Measurements from ENCODE around the gene CDKL4. TPM values are rescaled to one million over a fixed set of nuclear protein-coding genes. Genes with fewer than 3 reads are reported as not detected.

CDKL4 gene
- total and polyA plus RNA-seq, 2 of the 13 experiments (the other 11 are each of a cell fraction or from before 2014, with no cell fraction given) = 0.29 to 0.50 TPM

DNA sequence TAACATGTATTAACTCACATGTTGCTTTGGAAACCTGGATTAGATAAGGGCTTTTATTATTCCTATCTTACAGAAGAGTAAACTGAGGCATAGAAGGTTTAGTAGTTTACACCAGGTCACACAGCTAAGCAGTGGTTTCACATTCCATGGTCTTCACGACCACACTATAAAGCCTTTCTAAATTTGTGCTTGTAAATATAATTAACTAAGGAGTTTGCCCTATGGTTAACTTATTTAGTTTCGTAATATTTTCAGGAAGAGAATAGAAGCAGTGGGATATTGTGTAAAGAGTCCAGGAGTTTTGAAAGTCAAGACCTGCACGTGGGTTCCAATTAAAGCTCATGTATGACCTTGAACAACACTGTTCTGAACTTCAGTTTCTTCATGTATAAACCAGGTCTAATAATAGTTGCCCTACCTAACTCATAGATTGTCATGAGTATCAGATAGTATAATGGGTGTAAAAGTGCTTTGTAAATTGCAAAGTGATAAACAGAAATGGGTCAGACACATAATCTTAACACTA is 103.4 kb downstream of the CDKL4 start (continued):
- TF ChIP-seq, protein P1, sequence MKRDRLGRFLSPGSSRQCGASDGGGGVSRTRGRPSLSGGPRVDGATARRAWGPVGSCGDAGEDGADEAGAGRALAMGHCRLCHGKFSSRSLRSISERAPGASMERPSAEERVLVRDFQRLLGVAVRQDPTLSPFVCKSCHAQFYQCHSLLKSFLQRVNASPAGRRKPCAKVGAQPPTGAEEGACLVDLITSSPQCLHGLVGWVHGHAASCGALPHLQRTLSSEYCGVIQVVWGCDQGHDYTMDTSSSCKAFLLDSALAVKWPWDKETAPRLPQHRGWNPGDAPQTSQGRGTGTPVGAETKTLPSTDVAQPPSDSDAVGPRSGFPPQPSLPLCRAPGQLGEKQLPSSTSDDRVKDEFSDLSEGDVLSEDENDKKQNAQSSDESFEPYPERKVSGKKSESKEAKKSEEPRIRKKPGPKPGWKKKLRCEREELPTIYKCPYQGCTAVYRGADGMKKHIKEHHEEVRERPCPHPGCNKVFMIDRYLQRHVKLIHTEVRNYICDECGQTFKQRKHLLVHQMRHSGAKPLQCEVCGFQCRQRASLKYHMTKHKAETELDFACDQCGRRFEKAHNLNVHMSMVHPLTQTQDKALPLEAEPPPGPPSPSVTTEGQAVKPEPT (CRISPR knock-in tag; IDR thresholded peaks at IDR 0.05; ENCODE audit: low read depth) = no peak
- TF ChIP-seq, protein P2, sequence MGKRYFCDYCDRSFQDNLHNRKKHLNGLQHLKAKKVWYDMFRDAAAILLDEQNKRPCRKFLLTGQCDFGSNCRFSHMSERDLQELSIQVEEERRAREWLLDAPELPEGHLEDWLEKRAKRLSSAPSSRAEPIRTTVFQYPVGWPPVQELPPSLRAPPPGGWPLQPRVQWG (CRISPR knock-in tag; IDR thresholded peaks at IDR 0.05; ENCODE audit: borderline replicate concordance, low read depth) = no peak
- TF ChIP-seq ATRX (CRISPR knock-in tag; IDR thresholded peaks at IDR 0.05; ENCODE audit: borderline replicate concordance) = no peak
- TF ChIP-seq CBX2 (IDR thresholded peaks at IDR 0.05; ENCODE audit: low read depth, low read length) = no peak
- no peak for TF ChIP-seq CBX2 (CRISPR knock-in tag; IDR thresholded peaks at IDR 0.05; ENCODE audit: low read depth)
- no peak for TF ChIP-seq GFI1 (CRISPR knock-in tag; IDR thresholded peaks at IDR 0.05; ENCODE audit: borderline replicate concordance)
- TF ChIP-seq ZIK1 (CRISPR knock-in tag; IDR thresholded peaks at IDR 0.05; ENCODE audit: borderline replicate concordance, low read depth) = no peak
- TF ChIP-seq ZNF460 (CRISPR knock-in tag; IDR thresholded peaks at IDR 0.05; ENCODE audit: borderline replicate concordance) = no peak
- TF ChIP-seq DNMT1 (CRISPR knock-in tag; IDR thresholded peaks at IDR 0.05) = no peak
- TF ChIP-seq NAIF1 (CRISPR knock-in tag; IDR thresholded peaks at IDR 0.05; ENCODE audit: borderline replicate concordance) = no peak
- TF ChIP-seq, protein P3, sequence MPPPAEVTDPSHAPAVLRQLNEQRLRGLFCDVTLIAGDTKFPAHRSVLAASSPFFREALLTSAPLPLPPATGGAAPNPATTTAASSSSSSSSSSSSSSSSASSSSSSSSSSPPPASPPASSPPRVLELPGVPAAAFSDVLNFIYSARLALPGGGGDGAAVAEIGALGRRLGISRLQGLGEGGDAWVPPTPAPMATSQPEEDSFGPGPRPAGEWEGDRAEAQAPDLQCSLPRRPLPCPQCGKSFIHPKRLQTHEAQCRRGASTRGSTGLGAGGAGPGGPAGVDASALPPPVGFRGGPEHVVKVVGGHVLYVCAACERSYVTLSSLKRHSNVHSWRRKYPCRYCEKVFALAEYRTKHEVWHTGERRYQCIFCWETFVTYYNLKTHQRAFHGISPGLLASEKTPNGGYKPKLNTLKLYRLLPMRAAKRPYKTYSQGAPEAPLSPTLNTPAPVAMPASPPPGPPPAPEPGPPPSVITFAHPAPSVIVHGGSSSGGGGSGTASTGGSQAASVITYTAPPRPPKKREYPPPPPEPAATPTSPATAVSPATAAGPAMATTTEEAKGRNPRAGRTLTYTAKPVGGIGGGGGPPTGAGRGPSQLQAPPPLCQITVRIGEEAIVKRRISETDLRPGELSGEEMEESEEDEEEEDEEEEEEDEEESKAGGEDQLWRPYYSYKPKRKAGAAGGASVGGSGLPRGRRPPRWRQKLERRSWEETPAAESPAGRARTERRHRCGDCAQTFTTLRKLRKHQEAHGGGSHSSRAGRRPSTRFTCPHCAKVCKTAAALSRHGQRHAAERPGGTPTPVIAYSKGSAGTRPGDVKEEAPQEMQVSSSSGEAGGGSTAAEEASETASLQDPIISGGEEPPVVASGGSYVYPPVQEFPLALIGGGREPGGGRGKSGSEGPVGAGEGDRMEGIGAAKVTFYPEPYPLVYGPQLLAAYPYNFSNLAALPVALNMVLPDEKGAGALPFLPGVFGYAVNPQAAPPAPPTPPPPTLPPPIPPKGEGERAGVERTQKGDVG (CRISPR knock-in tag; IDR thresholded peaks at IDR 0.05; ENCODE audit: borderline replicate concordance) = no peak
- no peak for TF ChIP-seq BRCA1 (CRISPR knock-in tag; IDR thresholded peaks at IDR 0.05)
- TF ChIP-seq, protein P4, sequence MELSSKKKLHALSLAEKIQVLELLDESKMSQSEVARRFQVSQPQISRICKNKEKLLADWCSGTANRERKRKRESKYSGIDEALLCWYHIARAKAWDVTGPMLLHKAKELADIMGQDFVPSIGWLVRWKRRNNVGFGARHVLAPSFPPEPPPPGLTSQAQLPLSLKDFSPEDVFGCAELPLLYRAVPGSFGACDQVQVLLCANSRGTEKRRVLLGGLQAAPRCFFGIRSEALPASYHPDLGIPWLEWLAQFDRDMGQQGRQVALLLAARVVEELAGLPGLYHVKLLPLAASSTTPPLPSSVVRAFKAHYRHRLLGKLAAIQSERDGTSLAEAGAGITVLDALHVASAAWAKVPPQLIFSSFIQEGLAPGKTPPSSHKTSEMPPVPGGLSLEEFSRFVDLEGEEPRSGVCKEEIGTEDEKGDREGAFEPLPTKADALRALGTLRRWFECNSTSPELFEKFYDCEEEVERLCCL (CRISPR knock-in tag; IDR thresholded peaks at IDR 0.05; ENCODE audit: borderline replicate concordance) = no peak
- TF ChIP-seq MAFG (CRISPR knock-in tag; IDR thresholded peaks at IDR 0.05) = no peak
- no peak for TF ChIP-seq KAT2B (IDR thresholded peaks at IDR 0.05; ENCODE audit: borderline replicate concordance, low read depth, low read length)
- no peak for TF ChIP-seq SSRP1 (CRISPR knock-in tag; IDR thresholded peaks at IDR 0.05)
- TF ChIP-seq ZNF781 (CRISPR knock-in tag; IDR thresholded peaks at IDR 0.05; ENCODE audit: borderline replicate concordance, not compliant biosample characterization) = no peak
- TF ChIP-seq ZFP82 (CRISPR knock-in tag; IDR thresholded peaks at IDR 0.05; ENCODE audit: borderline replicate concordance) = no peak
- no peak for TF ChIP-seq ZNF205 (CRISPR knock-in tag; IDR thresholded peaks at IDR 0.05)
- TF ChIP-seq ZNF235 (CRISPR knock-in tag; IDR thresholded peaks at IDR 0.05; ENCODE audit: borderline replicate concordance) = no peak
- no peak for TF ChIP-seq ZNF598 (CRISPR knock-in tag; IDR thresholded peaks at IDR 0.05; ENCODE audit: borderline replicate concordance)
- TF ChIP-seq SCMH1 (CRISPR knock-in tag; IDR thresholded peaks at IDR 0.05; ENCODE audit: borderline replicate concordance) = no peak

Data from HepG2 (cell line).